ENCODE measurements around the gene COQ2. TPM values are rescaled to one million over a fixed set of nuclear protein-coding genes. Genes with fewer than 3 reads are reported as not detected.

COQ2 gene, protein sequence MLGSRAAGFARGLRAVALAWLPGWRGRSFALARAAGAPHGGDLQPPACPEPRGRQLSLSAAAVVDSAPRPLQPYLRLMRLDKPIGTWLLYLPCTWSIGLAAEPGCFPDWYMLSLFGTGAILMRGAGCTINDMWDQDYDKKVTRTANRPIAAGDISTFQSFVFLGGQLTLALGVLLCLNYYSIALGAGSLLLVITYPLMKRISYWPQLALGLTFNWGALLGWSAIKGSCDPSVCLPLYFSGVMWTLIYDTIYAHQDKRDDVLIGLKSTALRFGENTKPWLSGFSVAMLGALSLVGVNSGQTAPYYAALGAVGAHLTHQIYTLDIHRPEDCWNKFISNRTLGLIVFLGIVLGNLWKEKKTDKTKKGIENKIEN
- 13.9 and 26.4 TPM in 2 replicates for total RNA-seq
- 16.7 and 23.8 TPM in 2 replicates for polyA plus RNA-seq
- 13.5 and 17.8 TPM in 2 replicates for polyA plus RNA-seq (2012)
- 3.8 and 10.1 TPM in 2 replicates for polyA minus RNA-seq (ENCODE audit: low replicate concordance)

DNA sequence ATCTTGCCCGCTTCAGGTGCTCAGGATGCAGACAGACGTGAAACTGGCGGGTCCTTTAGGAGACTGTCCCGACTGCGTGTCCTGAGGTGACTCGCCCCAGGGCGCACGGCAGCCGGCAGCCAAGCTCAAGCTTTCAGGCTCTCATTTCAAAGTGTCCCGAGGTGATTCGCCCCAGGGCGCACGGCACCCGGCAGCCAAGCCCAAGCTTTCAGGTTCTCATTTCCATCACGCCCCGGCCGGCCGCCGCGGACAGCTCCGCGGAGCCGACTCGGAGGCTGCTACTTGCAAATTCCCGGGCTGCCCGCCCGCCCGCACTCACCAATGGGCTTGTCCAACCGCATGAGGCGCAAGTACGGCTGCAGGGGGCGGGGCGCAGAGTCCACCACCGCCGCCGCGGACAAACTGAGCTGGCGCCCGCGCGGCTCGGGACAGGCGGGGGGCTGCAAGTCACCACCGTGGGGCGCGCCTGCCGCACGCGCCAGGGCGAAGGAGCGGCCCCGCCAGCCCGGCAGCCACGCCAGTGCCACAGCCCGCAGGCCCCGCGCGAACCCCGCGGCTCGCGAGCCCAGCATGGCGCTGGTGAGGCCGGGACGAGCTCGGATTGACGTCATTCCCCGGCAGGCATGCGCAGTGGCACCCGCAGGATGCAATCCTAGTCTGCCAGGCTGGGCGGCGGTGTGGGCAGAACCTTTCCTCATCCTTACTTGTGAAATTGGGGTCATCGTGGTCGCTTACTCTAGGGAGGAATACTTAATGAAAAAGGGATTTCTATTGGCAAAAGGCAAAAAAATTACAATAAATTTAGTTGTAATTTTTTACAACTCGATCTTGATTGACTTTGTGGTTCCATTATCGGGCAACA lies at the start of gene COQ2:
COQ2 (minus strand) TSS at position 606 of the 862 bp plus-strand sequence; CDS start at position 572, 34 bp downstream.
- H3K4me3 ChIP-seq (replicated peaks in 1 of 4; ENCODE audit: control extremely low read depth in 1 of 4, insufficient read depth in 1 of 4, low read depth in 3 of 4, low read length in 4 of 4) = peak within 1 kb of the TSS; percentile 66 to 82 (median 68)
- H3K27me3 ChIP-seq (ENCODE audit: control insufficient read depth, insufficient read depth, low read length) = no peaks in the 10 kb centered on the region
- peak within 1 kb of the TSS; percentile 52 for H2AFZ ChIP-seq (ENCODE audit: low read length)
- TF ChIP-seq, protein P1, sequence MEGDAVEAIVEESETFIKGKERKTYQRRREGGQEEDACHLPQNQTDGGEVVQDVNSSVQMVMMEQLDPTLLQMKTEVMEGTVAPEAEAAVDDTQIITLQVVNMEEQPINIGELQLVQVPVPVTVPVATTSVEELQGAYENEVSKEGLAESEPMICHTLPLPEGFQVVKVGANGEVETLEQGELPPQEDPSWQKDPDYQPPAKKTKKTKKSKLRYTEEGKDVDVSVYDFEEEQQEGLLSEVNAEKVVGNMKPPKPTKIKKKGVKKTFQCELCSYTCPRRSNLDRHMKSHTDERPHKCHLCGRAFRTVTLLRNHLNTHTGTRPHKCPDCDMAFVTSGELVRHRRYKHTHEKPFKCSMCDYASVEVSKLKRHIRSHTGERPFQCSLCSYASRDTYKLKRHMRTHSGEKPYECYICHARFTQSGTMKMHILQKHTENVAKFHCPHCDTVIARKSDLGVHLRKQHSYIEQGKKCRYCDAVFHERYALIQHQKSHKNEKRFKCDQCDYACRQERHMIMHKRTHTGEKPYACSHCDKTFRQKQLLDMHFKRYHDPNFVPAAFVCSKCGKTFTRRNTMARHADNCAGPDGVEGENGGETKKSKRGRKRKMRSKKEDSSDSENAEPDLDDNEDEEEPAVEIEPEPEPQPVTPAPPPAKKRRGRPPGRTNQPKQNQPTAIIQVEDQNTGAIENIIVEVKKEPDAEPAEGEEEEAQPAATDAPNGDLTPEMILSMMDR (conservative IDR thresholded peaks at IDR 0.05 in 1 of 2, IDR thresholded peaks at IDR 0.05 in 1 of 2; ENCODE audit: low read depth in 1 of 2, low read length in 2 of 2) = peak in 1 of 2 donors; percentile 10
- no peak for TF ChIP-seq EZH2 (IDR thresholded peaks at IDR 0.05; ENCODE audit: low read length, missing control alignments)
- H4K20me1 ChIP-seq (ENCODE audit: control insufficient read depth, extremely low read depth, insufficient read depth, low read length) = no peaks in the 10 kb centered on the region
- H3K4me1 ChIP-seq (ENCODE audit: control insufficient read depth, extremely low read depth, insufficient read depth, low read length) = peaks cover 3% of the 10 kb centered on the region
- H3K36me3 ChIP-seq (ENCODE audit: control insufficient read depth, insufficient read depth, low read length) = no peaks in the 10 kb centered on the region
- DNase-seq (ENCODE audit: low read depth in 2 of 2) = peak; percentile 96
- H3K79me2 ChIP-seq (ENCODE audit: control insufficient read depth, insufficient read depth, low read length) = peaks cover 7% of the 10 kb centered on the region
- peak within 1 kb of the TSS; percentile 85 for H3K4me2 ChIP-seq (ENCODE audit: extremely low read depth, insufficient read depth, low read length)
- peak within 1 kb of the TSS; percentile 87 for H3K27ac ChIP-seq (ENCODE audit: insufficient read depth, low read length)
- no peaks in the 10 kb centered on the region for H3K9me3 ChIP-seq (ENCODE audit: control insufficient read depth, insufficient read depth, low read depth, low read length)
- H3K9ac ChIP-seq (ENCODE audit: insufficient read depth, low read length) = peak within 1 kb of the TSS; percentile 80

DNA sequence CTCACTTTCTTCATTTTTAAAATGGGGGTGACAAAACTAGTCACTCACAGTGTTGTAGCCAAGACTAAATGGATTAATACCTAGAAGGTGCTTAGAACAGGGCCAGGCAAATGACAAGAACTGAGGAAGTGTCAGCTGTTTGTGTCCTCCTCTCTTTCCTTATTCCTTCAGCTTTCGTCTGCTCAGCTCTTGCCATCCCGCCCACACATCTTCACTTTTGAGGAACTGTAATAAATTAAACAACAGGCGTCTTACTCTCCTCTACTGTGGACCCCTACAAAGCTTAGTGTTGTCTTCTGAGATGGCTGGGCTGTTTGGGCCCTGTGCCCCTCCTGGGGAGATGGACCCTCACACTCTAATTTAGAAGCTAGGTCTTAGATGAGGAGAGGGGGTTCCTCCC lies 47.4 kb upstream of the COQ2 start:
- Histone ChIP-seq H3K27me3 (ENCODE audit: control insufficient read depth, insufficient read depth, low read length) (peaks cover 14% of the 10 kb centered on the region), H3K79me2 (ENCODE audit: control insufficient read depth, insufficient read depth, low read length) (no peaks in the 10 kb centered on the region), H3K4me3 (replicated peaks in 1 of 4; ENCODE audit: control extremely low read depth in 1 of 4, insufficient read depth in 1 of 4, low read depth in 3 of 4, low read length in 4 of 4) (no peak overlapping the region), H3K4me1 (ENCODE audit: control insufficient read depth, extremely low read depth, insufficient read depth, low read length) (no peaks in the 10 kb centered on the region), H3K9ac (ENCODE audit: insufficient read depth, low read length) (no peak overlapping the region), H3K9me3 (ENCODE audit: control insufficient read depth, insufficient read depth, low read depth, low read length) (no peaks in the 10 kb centered on the region), H4K20me1 (ENCODE audit: control insufficient read depth, extremely low read depth, insufficient read depth, low read length) (no peaks in the 10 kb centered on the region), H3K4me2 (ENCODE audit: extremely low read depth, insufficient read depth, low read length) (no peak overlapping the region), H2AFZ (ENCODE audit: low read length) (no peak overlapping the region), H3K27ac (ENCODE audit: insufficient read depth, low read length) (no peak overlapping the region), H3K36me3 (ENCODE audit: control insufficient read depth, insufficient read depth, low read length) (no peaks in the 10 kb centered on the region)
- no peak for TF ChIP-seq EZH2 (IDR thresholded peaks at IDR 0.05; ENCODE audit: low read length, missing control alignments)
- TF ChIP-seq, protein P1 (conservative IDR thresholded peaks at IDR 0.05 in 1 of 2, IDR thresholded peaks at IDR 0.05 in 1 of 2; ENCODE audit: low read depth in 1 of 2, low read length in 2 of 2) = no peak
- no peak for DNase-seq (ENCODE audit: low read depth in 2 of 2)
